ENCODE measurements around the gene CCDC40. TPM values are rescaled to one million over a fixed set of nuclear protein-coding genes. Genes with fewer than 3 reads are reported as not detected.

CCDC40 gene
- total RNA-seq, 1 experiment from 2014 or later, result 7.5 TPM

DNA sequence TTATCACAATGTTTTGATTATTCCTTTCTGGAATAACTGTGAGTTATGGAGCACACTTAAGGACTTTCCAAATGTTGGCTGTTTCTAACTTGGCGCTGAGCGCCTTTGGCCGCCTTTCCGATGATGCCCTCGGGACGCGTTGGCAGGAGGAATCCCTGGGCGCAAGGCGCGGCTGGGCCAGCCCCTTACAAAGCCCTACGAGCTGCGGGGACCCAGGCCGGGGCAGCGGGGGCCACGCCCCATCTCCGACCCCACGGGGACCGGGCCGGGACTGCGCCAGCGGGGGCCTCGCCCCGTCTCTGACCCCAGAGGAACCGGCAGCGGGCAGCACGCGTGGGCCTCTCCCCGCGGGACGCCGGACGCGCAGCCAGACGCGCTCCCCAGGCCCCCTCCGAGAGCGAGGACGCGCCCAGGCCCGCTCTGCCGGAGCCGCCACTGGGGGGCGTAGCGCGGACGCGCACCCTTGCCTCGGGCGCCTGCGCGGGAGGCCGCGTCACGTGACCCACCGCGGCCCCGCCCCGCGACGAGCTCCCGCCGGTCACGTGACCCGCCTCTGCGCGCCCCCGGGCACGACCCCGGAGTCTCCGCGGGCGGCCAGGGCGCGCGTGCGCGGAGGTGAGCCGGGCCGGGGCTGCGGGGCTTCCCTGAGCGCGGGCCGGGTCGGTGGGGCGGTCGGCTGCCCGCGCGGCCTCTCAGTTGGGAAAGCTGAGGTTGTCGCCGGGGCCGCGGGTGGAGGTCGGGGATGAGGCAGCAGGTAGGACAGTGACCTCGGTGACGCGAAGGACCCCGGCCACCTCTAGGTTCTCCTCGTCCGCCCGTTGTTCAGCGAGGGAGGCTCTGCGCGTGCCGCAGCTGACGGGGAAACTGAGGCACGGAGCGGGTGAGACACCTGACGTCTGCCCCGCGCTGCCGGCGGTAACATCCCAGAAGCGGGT is 64.8 kb downstream of the CCDC40 start, which contains the start of gene GAA:
Gene GAA, plus strand, starts transcription at position 571 of the 935 bp plus-strand sequence. CDS start 3,006 bp downstream, outside the sequence.
- CTCF ChIA-PET, result interaction anchor here (0.5 to 1.3 kb wide), 18 partner anchors 11 to 1115 kb away, joined by 3 to 10 read pairs (median 3); partner anchors contain the start of gene RNF213
- Histone ChIP-seq H3K9ac (ENCODE audit: low read length) (peak within 1 kb of the TSS; percentile 89), H3K27ac (ENCODE audit: low read length) (no peak within 1 kb of the TSS), H3K27me3 (ENCODE audit: low read length) (no peaks in the 10 kb centered on the region), H3K4me1 (ENCODE audit: insufficient read depth, low read length) (peaks cover 18% of the 10 kb centered on the region), H3F3A (ENCODE audit: low read length, unreplicated experiment) (no peaks in the 10 kb centered on the region), H2AFZ (ENCODE audit: low read length) (peak within 1 kb of the TSS; percentile 96), H3K79me2 (ENCODE audit: low read length) (peaks cover 19% of the 10 kb centered on the region), H3K4me3 (ENCODE audit: low read length) (peak within 1 kb of the TSS; percentile 96), H3K36me3 (ENCODE audit: low read depth, low read length) (no peaks in the 10 kb centered on the region), H4K20me1 (ENCODE audit: low read length) (no peaks in the 10 kb centered on the region), H3K9me2 (replicated peaks; ENCODE audit: low read length) (no peaks in the 10 kb centered on the region), H3K9me3 (ENCODE audit: low read length) (no peaks in the 10 kb centered on the region), H3K4me2 (ENCODE audit: low read length) (peak within 1 kb of the TSS; percentile 99)
- DNase-seq (peak; percentile 94), ATAC-seq (peak; percentile 88)
- intact Hi-C loops (cut with micrococcal nuclease), result loop anchor here (2.0 to 5.0 kb wide), 2 partner anchors 46 to 151 kb away; partner anchors contain the start of gene EIF4A3
- TF ChIP-seq EZH2phosphoT487 (IDR thresholded peaks at IDR 0.05; ENCODE audit: borderline replicate concordance, low read length) (peak; percentile 75), CTCF (conservative IDR thresholded peaks at IDR 0.05; ENCODE audit: low read depth, low read length) (peak; percentile 74), EZH2 (IDR thresholded peaks at IDR 0.05; ENCODE audit: low read length, unreplicated experiment) (no peak)
- POLR2A ChIA-PET (ENCODE audit: unreplicated experiment), result interaction anchor here (0.5 to 1.0 kb wide), 7 partner anchors 43 to 1097 kb away, joined by 3 to 6 read pairs (median 3); no protein-coding TSS in a partner anchor
- TSS peak; percentile 94 for BruUV-seq (replicated peaks)

DNA sequence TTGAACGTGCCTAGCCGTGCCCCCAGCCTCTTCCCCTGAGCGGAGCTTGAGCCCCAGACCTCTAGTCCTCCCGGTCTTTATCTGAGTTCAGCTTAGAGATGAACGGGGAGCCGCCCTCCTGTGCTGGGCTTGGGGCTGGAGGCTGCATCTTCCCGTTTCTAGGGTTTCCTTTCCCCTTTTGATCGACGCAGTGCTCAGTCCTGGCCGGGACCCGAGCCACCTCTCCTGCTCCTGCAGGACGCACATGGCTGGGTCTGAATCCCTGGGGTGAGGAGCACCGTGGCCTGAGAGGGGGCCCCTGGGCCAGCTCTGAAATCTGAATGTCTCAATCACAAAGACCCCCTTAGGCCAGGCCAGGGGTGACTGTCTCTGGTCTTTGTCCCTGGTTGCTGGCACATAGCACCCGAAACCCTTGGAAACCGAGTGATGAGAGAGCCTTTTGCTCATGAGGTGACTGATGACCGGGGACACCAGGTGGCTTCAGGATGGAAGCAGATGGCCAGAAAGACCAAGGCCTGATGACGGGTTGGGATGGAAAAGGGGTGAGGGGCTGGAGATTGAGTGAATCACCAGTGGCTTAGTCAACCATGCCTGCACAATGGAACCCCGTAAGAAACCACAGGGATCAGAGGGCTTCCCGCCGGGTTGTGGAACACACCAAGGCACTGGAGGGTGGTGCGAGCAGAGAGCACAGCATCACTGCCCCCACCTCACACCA is 65.7 kb downstream of the CCDC40 start:
- Histone ChIP-seq H3K36me3 (ENCODE audit: low read depth, low read length) (no peaks in the 10 kb centered on the region), H3K9me2 (replicated peaks; ENCODE audit: low read length) (no peaks in the 10 kb centered on the region), H3K9ac (ENCODE audit: low read length) (peak overlapping the region; percentile 89), H3K79me2 (ENCODE audit: low read length) (peaks cover 19% of the 10 kb centered on the region), H4K20me1 (ENCODE audit: low read length) (no peaks in the 10 kb centered on the region), H3F3A (ENCODE audit: low read length, unreplicated experiment) (no peaks in the 10 kb centered on the region), H3K4me3 (ENCODE audit: low read length) (peak overlapping the region; percentile 96), H3K4me1 (ENCODE audit: insufficient read depth, low read length) (peaks cover 18% of the 10 kb centered on the region), H3K4me2 (ENCODE audit: low read length) (peak overlapping the region; percentile 99), H3K27ac (ENCODE audit: low read length) (no peak overlapping the region), H2AFZ (ENCODE audit: low read length) (peak overlapping the region; percentile 96), H3K27me3 (ENCODE audit: low read length) (no peaks in the 10 kb centered on the region), H3K9me3 (ENCODE audit: low read length) (no peaks in the 10 kb centered on the region)
- intact Hi-C loops (cut with micrococcal nuclease), result loop anchor here (1.0 to 5.0 kb wide), 3 partner anchors 45 to 150 kb away; partner anchors contain the start of gene EIF4A3
- peak; percentile 29 for DNase-seq
- ChIA-PET CTCF (interaction anchor here (0.5 to 1.3 kb wide), 17 partner anchors 11 to 1115 kb away, joined by 3 to 10 read pairs (median 3); partner anchors contain the start of gene RNF213), POLR2A (ENCODE audit: unreplicated experiment) (interaction anchor here (0.6 to 1.0 kb wide), 5 partner anchors 43 to 1098 kb away, joined by 3 to 6 read pairs (median 3); no protein-coding TSS in a partner anchor)
- TF ChIP-seq EZH2 (IDR thresholded peaks at IDR 0.05; ENCODE audit: low read length, unreplicated experiment), result no peak
- TF ChIP-seq EZH2phosphoT487 (IDR thresholded peaks at IDR 0.05; ENCODE audit: borderline replicate concordance, low read length), result no peak
- no peak for TF ChIP-seq CTCF (conservative IDR thresholded peaks at IDR 0.05; ENCODE audit: low read depth, low read length)
- BruUV-seq (replicated peaks), result TSS peak; percentile 53
- peak; percentile 35 for ATAC-seq
